ENCODE measurements around the gene MBD2. TPM values are rescaled to one million over a fixed set of nuclear protein-coding genes. Genes with fewer than 3 reads are reported as not detected.
"Not testable (repeated sequence)": the region's sequence is repeated elsewhere in the genome, so short reads cannot be mapped to it uniquely, and the experiment has no call there.

Gene MBD2
- total RNA-seq, 1 experiment from 2014 or later, result 79.1 TPM

GRCh38 chr18:54205959-54206358, 18.5 kb downstream of the MBD2 start:
- no peak for TF ChIP-seq SRF (IDR thresholded peaks at IDR 0.05; ENCODE audit: low read depth)
- no peak for TF ChIP-seq JUND (IDR thresholded peaks at IDR 0.05)
- H3K4me1 ChIP-seq (ENCODE audit: control insufficient read depth in 1 of 2, insufficient read depth in 2 of 2, low read length in 2 of 2), result no peaks in the 10 kb centered on the region
- H3K9ac ChIP-seq (ENCODE audit: low read length), result no peak overlapping the region
- POLR2A ChIA-PET, result no interaction called here
- ATAC-seq, result no peak
- H4K20me1 ChIP-seq (ENCODE audit: insufficient read depth), result peaks cover 7% of the 10 kb centered on the region; the same call in 1 of the 2 replicates
- no peak overlapping the region for H3K27ac ChIP-seq (ENCODE audit: low read depth, low read length)
- no peaks in the 10 kb centered on the region for H3K9me2 ChIP-seq (ENCODE audit: insufficient read depth)
- intact Hi-C loops (cut with micrococcal nuclease), result no loop called here
- H3K36me3 ChIP-seq (ENCODE audit: control insufficient read depth in 1 of 2, insufficient read depth in 2 of 2, low read length in 2 of 2), result peaks cover 8 to 18% of the 10 kb centered on the region in 2 experiments; a peak in 3 of 4 replicates
- no peaks in the 10 kb centered on the region for H3K27me3 ChIP-seq (ENCODE audit: insufficient read depth, low read length)
- BruUV-seq (replicated peaks), result no TSS peak
- no peak for DNase-seq (ENCODE audit: low read depth, low spot score)
- no peak overlapping the region for H3K4me3 ChIP-seq (replicated peaks in 1 of 2; ENCODE audit: low read depth in 1 of 2, low read length in 2 of 2)
- peaks cover 85% of the 10 kb centered on the region for H3K79me2 ChIP-seq (ENCODE audit: insufficient read depth, low read length)
- no peak overlapping the region for H3K4me2 ChIP-seq (ENCODE audit: low read length)
- CTCF ChIA-PET, result no interaction called here
- H2AFZ ChIP-seq (ENCODE audit: low read depth, low read length, poor library complexity, severe bottlenecking), result no peak overlapping the region
- RAD21 ChIA-PET (ENCODE audit: low non-redundant PET in 1 of 2, low total read pairs in 2 of 2, uncharacterized antibody in 2 of 2, unreplicated experiment in 2 of 2), result no interaction called here
- no peaks in the 10 kb centered on the region for H3K9me3 ChIP-seq (ENCODE audit: control insufficient read depth in 1 of 2, insufficient read depth in 1 of 2, low read depth in 1 of 2, low read length in 2 of 2)

GRCh38 chr18:54205448-54205847, 19.0 kb downstream of the MBD2 start:
- CTCF ChIA-PET; H4K20me1 ChIP-seq (ENCODE audit: insufficient read depth): not testable (repeated sequence)

GRCh38 chr18:54204883-54205282, 19.6 kb downstream of the MBD2 start:
- TF ChIP-seq YY1 (IDR thresholded peaks at IDR 0.05; ENCODE audit: extremely low read depth, insufficient replicate concordance, low read depth, low read length), result no peak
- no peak for TF ChIP-seq RAD21 (IDR thresholded peaks at IDR 0.05; ENCODE audit: low read depth)
- no peak for TF ChIP-seq MAX (IDR thresholded peaks at IDR 0.05)
- no peak for TF ChIP-seq SRF (IDR thresholded peaks at IDR 0.05; ENCODE audit: low read depth)
- no peak for TF ChIP-seq EZH2phosphoT487 (IDR thresholded peaks at IDR 0.05; ENCODE audit: borderline replicate concordance)
- no peak for TF ChIP-seq EGR1 (IDR thresholded peaks at IDR 0.05; ENCODE audit: low read depth)
- no peak for TF ChIP-seq ZFX (IDR thresholded peaks at IDR 0.05)
- no peak for TF ChIP-seq JUND (IDR thresholded peaks at IDR 0.05)
- TF ChIP-seq SIN3A (IDR thresholded peaks at IDR 0.05; ENCODE audit: low read depth), result no peak
- TF ChIP-seq CEBPB (IDR thresholded peaks at IDR 0.05; ENCODE audit: low read depth), result no peak
- no peak for TF ChIP-seq SP1 (IDR thresholded peaks at IDR 0.05; ENCODE audit: low read depth)
- no peak for TF ChIP-seq ATF3 (IDR thresholded peaks at IDR 0.05)
- no TSS peak for BruUV-seq (replicated peaks)
- no peak overlapping the region for H3K4me3 ChIP-seq (replicated peaks in 1 of 2; ENCODE audit: low read depth in 1 of 2, low read length in 2 of 2)
- DNase-seq (ENCODE audit: low read depth, low spot score), result no peak
- H4K20me1 ChIP-seq (ENCODE audit: insufficient read depth), result peaks cover 1% of the 10 kb centered on the region; the same call in 1 of the 2 replicates
- H3K27ac ChIP-seq (ENCODE audit: low read depth, low read length), result no peak overlapping the region
- ChIA-PET RAD21 (ENCODE audit: low non-redundant PET in 1 of 2, low total read pairs in 2 of 2, uncharacterized antibody in 2 of 2, unreplicated experiment in 2 of 2) (no interaction called here), CTCF (no interaction called here), POLR2A (no interaction called here)
- H3K27me3 ChIP-seq (ENCODE audit: insufficient read depth, low read length), result no peaks in the 10 kb centered on the region
- H3K9ac ChIP-seq (ENCODE audit: low read length), result no peak overlapping the region
- H2AFZ ChIP-seq (ENCODE audit: low read depth, low read length, poor library complexity, severe bottlenecking), result no peak overlapping the region
- peaks cover 8 to 18% of the 10 kb centered on the region in 2 experiments; a peak in 3 of 4 replicates for H3K36me3 ChIP-seq (ENCODE audit: control insufficient read depth in 1 of 2, insufficient read depth in 2 of 2, low read length in 2 of 2)
- H3K79me2 ChIP-seq (ENCODE audit: insufficient read depth, low read length), result peaks cover 82% of the 10 kb centered on the region
- intact Hi-C loops (cut with micrococcal nuclease), result no loop called here
- no peaks in the 10 kb centered on the region for H3K9me3 ChIP-seq (ENCODE audit: control insufficient read depth in 1 of 2, insufficient read depth in 1 of 2, low read depth in 1 of 2, low read length in 2 of 2)
- ATAC-seq, result no peak
- H3K4me1 ChIP-seq (ENCODE audit: control insufficient read depth in 1 of 2, insufficient read depth in 2 of 2, low read length in 2 of 2), result no peaks in the 10 kb centered on the region
- no peak overlapping the region for H3K4me2 ChIP-seq (ENCODE audit: low read length)
- no peaks in the 10 kb centered on the region for H3K9me2 ChIP-seq (ENCODE audit: insufficient read depth)

More at GRCh38 chr18:54205448-54205847, 19.0 kb downstream of the MBD2 start:
- ATAC-seq; intact Hi-C loops (cut with micrococcal nuclease); H3K4me1 ChIP-seq (ENCODE audit: control insufficient read depth in 1 of 2, insufficient read depth in 2 of 2, low read length in 2 of 2); H3K9ac ChIP-seq (ENCODE audit: low read length); H3K4me3 ChIP-seq (replicated peaks in 1 of 2; ENCODE audit: low read depth in 1 of 2, low read length in 2 of 2); DNase-seq (ENCODE audit: low read depth, low spot score); H3K9me2 ChIP-seq (ENCODE audit: insufficient read depth); H3K4me2 ChIP-seq (ENCODE audit: low read length); H3K9me3 ChIP-seq (ENCODE audit: control insufficient read depth in 1 of 2, insufficient read depth in 1 of 2, low read depth in 1 of 2, low read length in 2 of 2); H2AFZ ChIP-seq (ENCODE audit: low read depth, low read length, poor library complexity, severe bottlenecking); BruUV-seq (replicated peaks); POLR2A ChIA-PET; H3K27ac ChIP-seq (ENCODE audit: low read depth, low read length); H3K27me3 ChIP-seq (ENCODE audit: insufficient read depth, low read length); RAD21 ChIA-PET (ENCODE audit: low non-redundant PET in 1 of 2, low total read pairs in 2 of 2, uncharacterized antibody in 2 of 2, unreplicated experiment in 2 of 2): not testable (repeated sequence)
- Histone ChIP-seq H3K36me3 (ENCODE audit: control insufficient read depth in 1 of 2, insufficient read depth in 2 of 2, low read length in 2 of 2) (peaks cover 8 to 18% of the 10 kb centered on the region in 2 experiments; a peak in 3 of 4 replicates), H3K79me2 (ENCODE audit: insufficient read depth, low read length) (peaks cover 83% of the 10 kb centered on the region)

Data from HCT116 (cell line).